Psoas muscle (tissue), 8 donors: Measurements from ENCODE around the gene ZNF268. TPM values are rescaled to one million over a fixed set of nuclear protein-coding genes. Genes with fewer than 3 reads are reported as not detected.

ENCODE experiments used
- ATAC-seq, 4 donors: fragments of 200-7000 bp; cut with Tn5 transposase; one replicate each; pipeline ENCODE4 v1.9.1; 2020; ENCODE audit warnings: moderate library complexity in 3 of 4, mild to moderate bottlenecking in 2 of 4
- DNase-seq, 2 donors: peaks; one replicate each; pipeline ENCODE4 v3.0.0-alpha.2; 2020
- H3K27ac ChIP-seq: fragments of 200-600 bp; one replicate; pipeline ENCODE4 v1.8.0; 2022
- H3K27me3 ChIP-seq, 3 donors: fragments of 200-600 bp in 1 of 3; one replicate each; pipeline versions ENCODE4 v1.6.1 to v1.8.0; 2013 to 2022; ENCODE audit warnings: low read length in 2 of 3, mild to moderate bottlenecking in 2 of 3, moderate library complexity in 1 of 3; ENCODE audit not compliant: insufficient read depth in 3 of 3
- H3K36me3 ChIP-seq, 2 donors: fragments of 200-600 bp in 1 of 2; one replicate each; pipeline versions ENCODE4 v1.6.1 to v1.8.0; 2013 to 2022; ENCODE audit warnings: low read depth in 1 of 2, mild to moderate bottlenecking in 1 of 2, moderate library complexity in 1 of 2; ENCODE audit not compliant: insufficient read depth in 1 of 2
- H3K4me1 ChIP-seq: fragments of 200-600 bp; one replicate; pipeline ENCODE4 v1.8.0; 2022
- H3K4me3 ChIP-seq: fragments of 200-600 bp; one replicate; pipeline ENCODE4 v1.8.0; 2022; ENCODE audit warnings: mild to moderate bottlenecking
- H3K9me3 ChIP-seq: fragments of 200-600 bp; one replicate; pipeline ENCODE4 v1.8.0; 2022
- CTCF ChIP-seq: fragments of 200-600 bp; IDR thresholded peaks from one replicate; pipeline ENCODE4 v1.8.0; 2022; ENCODE audit warnings: antibody characterized with exemption
- WGBS, 3 donors: extraction: QIAGEN DNeasy Blood & Tissue Kit; methylation state at CpG; one replicate each; pipeline versions ENCODE4 v1.1.6 to v1.1.7; 2013; 5-methylcytosine and 5-hydroxymethylcytosine counted together
- intact Hi-C, 2 donors: fragments of 100-400 bp; cut with DNase I; formaldehyde crosslinking; loops; one replicate each; pipeline versions ENCODE4 v1.11.0 to v1.14.2; 2022
- polyA plus RNA-seq, 3 donors: library from polyadenylated mRNA; stranded (reverse); fragments of 200-250 nt; gene quantifications; one replicate each; pipeline ENCODE4 v1.2.3, GENCODE V29; 2013
- total RNA-seq, 4 donors: library from RNA; stranded (reverse); fragmentation: NEBNext Ultra II Directional in 2 of 4; extraction: Animal tissue kit (Norgen Biotek cat#: 25700) in 2 of 4; gene quantifications; one replicate each; pipeline versions ENCODE4 v1.2.1 to v1.2.4, GENCODE V29; 2021 to 2023
- donor health status: healthy with polysubstance abuse.
- donor health status: DM: no; HTN: no; CAD: no; lungs with moderate emphysema.
- donor health status: Bipolar disorder and iron deficiency.
- donor health status: healthy.
- donor health status: DM: yes; HTN: yes; CAD: no.
- donor health status: DM: no; HTN: no; CAD: no.
- donor health status: DM: no; HTN: no; CAD: no.
- donor health status: DM: yes; HTN: yes; CAD: no.

The ZNF268 gene
- total and polyA plus RNA-seq, 7 donors = 1.1 to 6.4 (median 5.6) TPM

GRCh38 chr12:133204264-133204603 is 22.9 kb downstream of the ZNF268 start:
- Histone ChIP-seq H3K4me3 (no peak overlapping the region), H3K4me1 (no peaks in the 10 kb centered on the region), H3K27me3 (no peaks in the 10 kb centered on the region), H3K9me3 (peaks cover 91% of the 10 kb centered on the region), H3K27ac (no peak overlapping the region), H3K36me3 (peaks cover 18 to 31% of the 10 kb centered on the region in 2 donors)
- TF ChIP-seq CTCF = no peak
- intact Hi-C loops = no loop called here
- WGBS, 3 donors = 97 to 98% (median 98%) methylated on average over 1 of the region's 1 CpG
- ATAC-seq (no peak), DNase-seq (no peak)

- no peak for DNase-seq
- no peaks in the 10 kb centered on the region for H3K27me3 ChIP-seq
- peaks cover 99% of the 10 kb centered on the region for H3K9me3 ChIP-seq
- ATAC-seq = no peak
- intact Hi-C loops = no loop called here
- peaks cover 18 to 19% of the 10 kb centered on the region in 2 donors for H3K36me3 ChIP-seq
- TF ChIP-seq CTCF = no peak
- no peaks in the 10 kb centered on the region for H3K4me1 ChIP-seq
- H3K27ac ChIP-seq = no peak overlapping the region
- H3K4me3 ChIP-seq = no peak overlapping the region
- 96 to 100% (median 100%) methylated on average over 2 of the region's 2 CpGs for WGBS, 3 donors
Observed at GRCh38 chr12:133206390-133206789, 25.1 kb downstream of the ZNF268 start.

- DNase-seq (no peak), ATAC-seq (no peak)
- Histone ChIP-seq H3K4me3 (no peak overlapping the region), H3K27ac (no peak overlapping the region), H3K27me3 (no peaks in the 10 kb centered on the region), H3K9me3 (peaks cover 56% of the 10 kb centered on the region), H3K36me3 (no peaks in the 10 kb centered on the region), H3K4me1 (no peaks in the 10 kb centered on the region)
- no peak for TF ChIP-seq CTCF
- intact Hi-C loops = no loop called here
- 74 to 79% (median 78%) methylated on average over 3 of the region's 3 CpGs for whole genome bisulfite sequencing, 3 donors
Observed at GRCh38 chr12:133215724-133216123, 34.4 kb downstream of the ZNF268 start.

GRCh38 chr12:133217219-133217618 is 35.9 kb downstream of the ZNF268 start:
- H3K4me3 ChIP-seq = no peak overlapping the region
- peaks cover 41% of the 10 kb centered on the region for H3K9me3 ChIP-seq
- intact Hi-C loops = no loop called here
- H3K27me3 ChIP-seq = no peaks in the 10 kb centered on the region
- no peak for TF ChIP-seq CTCF
- 81 to 84% (median 81%) methylated on average over 3 of the region's 3 CpGs for WGBS, 3 donors
- ATAC-seq (no peak), DNase-seq (no peak)
- no peaks in the 10 kb centered on the region for H3K4me1 ChIP-seq
- no peaks in the 10 kb centered on the region for H3K36me3 ChIP-seq
- H3K27ac ChIP-seq = no peak overlapping the region

GRCh38 chr12:133220521-133220920 is 39.2 kb downstream of the ZNF268 start:
- intact Hi-C loops = no loop called here
- TF ChIP-seq CTCF = no peak
- H3K27ac ChIP-seq = no peak overlapping the region
- no peaks in the 10 kb centered on the region for H3K36me3 ChIP-seq
- no peaks in the 10 kb centered on the region for H3K4me1 ChIP-seq
- WGBS, 3 donors = 84 to 93% (median 86%) methylated on average over 6 of the region's 6 CpGs
- peaks cover 13% of the 10 kb centered on the region for H3K9me3 ChIP-seq
- H3K4me3 ChIP-seq = no peak overlapping the region
- ATAC-seq = no peak
- H3K27me3 ChIP-seq = no peaks in the 10 kb centered on the region
- DNase-seq = no peak
